H1 (cell line): Measurements from ENCODE around the gene ZNF177. TPM values are rescaled to one million over a fixed set of nuclear protein-coding genes. Genes with fewer than 3 reads are reported as not detected.

ENCODE experiments used
- CTCF ChIA-PET: fragments of 300-600 bp; sonication (Branson Sonifier 250); formaldehyde crosslinking; loops from one replicate; lab custom pipeline; 2021; ENCODE audit not compliant: partially characterized antibody; lab: Charles Lee
- POLR2A ChIA-PET: fragments of 300-600 bp; sonication (Branson Sonifier 250); formaldehyde crosslinking; loops from one replicate; lab custom pipeline; 2021; ENCODE audit warnings: inconsistent platforms; ENCODE audit not compliant: partially characterized antibody; lab: Charles Lee
- DNase-seq, 2 experiments: peaks; one replicate each; pipeline versions ENCODE4 v3.0.0 to v3.0.0-alpha.2; 2010 to 2022; ENCODE audit warnings: low spot score in 2 of 2, low read depth in 1 of 2, mixed read lengths in 1 of 2
- FAIRE-seq: peaks from 2 replicates; lab custom pipeline; 2011; peaks lifted over from hg19 to GRCh38; lab: Jason Lieb, UNC
- H2AFZ ChIP-seq: 2 replicates; pipeline ENCODE4 v1.8.1; 2012; ENCODE audit warnings: low read length, inconsistent platforms
- H2AK5ac ChIP-seq: 2 replicates; pipeline ENCODE4 v1.6.1; 2013; ENCODE audit warnings: low read depth, low read length
- H2BK120ac ChIP-seq: replicated peaks from 2 replicates; pipeline ENCODE3; 2013; ENCODE audit warnings: low read depth, low read length, inconsistent platforms
- H2BK12ac ChIP-seq: 2 replicates; pipeline ENCODE4 v1.6.1; 2013; ENCODE audit warnings: low read depth, low read length
- H2BK15ac ChIP-seq: 2 replicates; pipeline ENCODE4 v1.6.1; 2013; ENCODE audit warnings: low read length
- H2BK20ac ChIP-seq: 2 replicates; pipeline ENCODE4 v1.6.1; 2013; ENCODE audit warnings: low read length
- H2BK5ac ChIP-seq: 2 replicates; pipeline ENCODE4 v1.6.1; 2013; ENCODE audit warnings: low read depth, low read length
- H3K14ac ChIP-seq: 2 replicates; pipeline ENCODE4 v1.6.1; 2013; ENCODE audit warnings: inconsistent platforms; ENCODE audit not compliant: insufficient read length
- H3K18ac ChIP-seq: 2 replicates; pipeline ENCODE4 v1.6.1; 2013; ENCODE audit warnings: low read length; ENCODE audit errors: extremely low read depth
- H3K23ac ChIP-seq: 2 replicates; pipeline ENCODE4 v1.6.1; 2013; ENCODE audit warnings: inconsistent platforms; ENCODE audit not compliant: insufficient read length
- H3K23me2 ChIP-seq: 2 replicates; pipeline ENCODE4 v1.6.1; 2013; ENCODE audit warnings: low read depth, low read length
- H3K27ac ChIP-seq: 2 replicates; pipeline ENCODE4 v1.6.1; 2011; ENCODE audit warnings: low read depth, low read length, inconsistent platforms
- H3K27me3 ChIP-seq, 4 experiments: replicated peaks in 1 of 4; 1 replicate in 1 of 4; 2 replicates in 3 of 4; pipeline versions ENCODE4 v1.6.1 to v1.8.1; 2011 to 2013; ENCODE audit warnings: low read length in 3 of 4, mild to moderate bottlenecking in 3 of 4, inconsistent platforms in 2 of 4, mixed read lengths in 2 of 4, moderate library complexity in 1 of 4; ENCODE audit not compliant: control insufficient read depth in 3 of 4, insufficient read depth in 3 of 4; ENCODE audit errors: extremely low read depth in 1 of 4
- H3K36me3 ChIP-seq, 4 experiments: 2 replicates each; pipeline versions ENCODE4 v1.6.1 to v1.8.1; 2011 to 2013; ENCODE audit warnings: mild to moderate bottlenecking in 4 of 4, low read length in 3 of 4, moderate library complexity in 2 of 4, control low read depth in 1 of 4, inconsistent platforms in 1 of 4; ENCODE audit not compliant: insufficient read depth in 4 of 4, control insufficient read depth in 2 of 4
- H3K4ac ChIP-seq: replicated peaks from 2 replicates; pipeline ENCODE3; 2013; ENCODE audit warnings: low read length, low read depth, mixed read lengths, inconsistent platforms; ENCODE audit not compliant: insufficient read length
- H3K4me1 ChIP-seq, 4 experiments: replicated peaks in 1 of 4; 1 replicate in 1 of 4; 2 replicates in 3 of 4; pipeline versions ENCODE4 v1.6.1 to v1.8.1; 2011 to 2013; ENCODE audit warnings: low read length in 3 of 4, inconsistent platforms in 2 of 4, mixed read lengths in 1 of 4; ENCODE audit not compliant: insufficient read depth in 4 of 4, control insufficient read depth in 3 of 4
- H3K4me2 ChIP-seq, 2 experiments: 2 replicates each; pipeline versions ENCODE4 v1.6.1 to v1.8.1; 2011 to 2013; ENCODE audit warnings: low read depth in 2 of 2, low read length in 2 of 2, control low read depth in 1 of 2, inconsistent platforms in 1 of 2, mild to moderate bottlenecking in 1 of 2; ENCODE audit not compliant: insufficient read depth in 1 of 2
- H3K4me3 ChIP-seq, 4 experiments: fragments of 200-600, 300-600 bp in 1 of 4; sonication (generic), shearing (Covaris generic), sonication (Bioruptor Twin) in 1 of 4; 2 replicates each; pipeline versions ENCODE4 v1.5.1 to v1.8.1; 2011 to 2016; ENCODE audit warnings: low read length in 4 of 4, low read depth in 3 of 4, control low read depth in 2 of 4, inconsistent platforms in 2 of 4, mild to moderate bottlenecking in 2 of 4, mixed read lengths in 1 of 4, moderate library complexity in 1 of 4; ENCODE audit not compliant: insufficient read depth in 2 of 4; ENCODE audit errors: extremely low read depth in 1 of 4
- H3K56ac ChIP-seq: replicated peaks from 2 replicates; pipeline ENCODE3; 2013; ENCODE audit warnings: low read depth, mild to moderate bottlenecking, mixed read lengths, low read length, inconsistent platforms; ENCODE audit not compliant: insufficient read length
- H3K79me1 ChIP-seq: 2 replicates; pipeline ENCODE4 v1.6.1; 2013; ENCODE audit warnings: low read depth, low read length, control low read depth
- H3K79me2 ChIP-seq, 2 experiments: 2 replicates each; pipeline versions ENCODE4 v1.6.1 to v1.8.1; 2012 to 2013; ENCODE audit warnings: low read length in 2 of 2, mild to moderate bottlenecking in 2 of 2, inconsistent platforms in 1 of 2; ENCODE audit not compliant: insufficient read depth in 2 of 2, control insufficient read depth in 1 of 2
- H3K9ac ChIP-seq, 4 experiments: replicated peaks in 1 of 4; 1 replicate in 1 of 4; 2 replicates in 3 of 4; pipeline versions ENCODE4 v1.6.1 to v1.8.1; 2011 to 2013; ENCODE audit warnings: low read depth in 3 of 4, low read length in 3 of 4, control low read depth in 2 of 4, mild to moderate bottlenecking in 2 of 4, moderate library complexity in 2 of 4, inconsistent platforms in 1 of 4; ENCODE audit errors: extremely low read depth in 1 of 4
- H3K9me3 ChIP-seq, 2 experiments: 2 replicates each; pipeline versions ENCODE4 v1.6.1 to v1.8.1; 2012 to 2013; ENCODE audit warnings: mild to moderate bottlenecking in 2 of 2, moderate library complexity in 2 of 2, control low read depth in 1 of 2, inconsistent platforms in 1 of 2, low read depth in 1 of 2, low read length in 1 of 2, mixed read lengths in 1 of 2; ENCODE audit not compliant: insufficient read depth in 2 of 2
- H4K20me1 ChIP-seq, 2 experiments: replicated peaks in 1 of 2; 2 replicates each; pipeline versions ENCODE3 to v1.8.1; 2011 to 2013; ENCODE audit warnings: inconsistent platforms in 2 of 2, low read length in 2 of 2, mild to moderate bottlenecking in 1 of 2; ENCODE audit not compliant: insufficient read depth in 2 of 2, control insufficient read depth in 1 of 2
- H4K5ac ChIP-seq: 2 replicates; pipeline ENCODE4 v1.6.1; 2013; ENCODE audit warnings: low read length, low read depth, mixed read lengths, inconsistent platforms; ENCODE audit not compliant: insufficient read length
- H4K8ac ChIP-seq: 2 replicates; pipeline ENCODE4 v1.8.0; 2013; ENCODE audit warnings: mild to moderate bottlenecking, moderate library complexity, low read length, inconsistent platforms; ENCODE audit not compliant: insufficient read depth; ENCODE audit errors: extremely low read depth
- H4K91ac ChIP-seq: replicated peaks from 2 replicates; pipeline ENCODE3; 2013; ENCODE audit warnings: low read length, mixed read lengths, inconsistent platforms; ENCODE audit not compliant: insufficient read length
- CREB1 ChIP-seq: IDR thresholded peaks from 2 replicates; pipeline ENCODE4 v1.6.1; 2012; ENCODE audit warnings: inconsistent platforms
- GABPA ChIP-seq: IDR thresholded peaks from 2 replicates; pipeline ENCODE4 v1.6.1; 2011; ENCODE audit warnings: mild to moderate bottlenecking, low read length, moderate library complexity, borderline replicate concordance; ENCODE audit not compliant: insufficient read depth
- HDAC2 ChIP-seq, 2 experiments: fragments of 300-600 bp in 1 of 2; sonication (generic) in 1 of 2; IDR thresholded peaks; 2 replicates each; pipeline ENCODE4 v1.6.1; 2011 to 2012; ENCODE audit warnings: low read depth in 2 of 2, low read length in 2 of 2, mild to moderate bottlenecking in 2 of 2, moderate library complexity in 2 of 2, borderline replicate concordance in 1 of 2, inconsistent platforms in 1 of 2
- JUN ChIP-seq: IDR thresholded peaks from 2 replicates; pipeline ENCODE4 v1.6.1; 2011; ENCODE audit warnings: low read depth, mild to moderate bottlenecking, improper control_type of control experiment, low read length
- KDM4A ChIP-seq: IDR thresholded peaks from one replicate; pipeline ENCODE4 v1.7.1; 2012; ENCODE audit warnings: low read depth, mild to moderate bottlenecking, moderate library complexity, low read length, inconsistent platforms; ENCODE audit not compliant: severe bottlenecking
- NANOG ChIP-seq: IDR thresholded peaks from 2 replicates; pipeline ENCODE4 v1.6.1; 2011; ENCODE audit warnings: low read length, low read depth, mild to moderate bottlenecking, inconsistent platforms; ENCODE audit not compliant: insufficient read depth, poor library complexity, severe bottlenecking
- NRF1 ChIP-seq: IDR thresholded peaks from 2 replicates; pipeline ENCODE4 v1.6.1; 2011; ENCODE audit warnings: mild to moderate bottlenecking, low read depth, low read length, improper control_type of control experiment
- RNF2 ChIP-seq: fragments of 200-900, 300-1000 bp; sonication (generic); IDR thresholded peaks from 2 replicates; pipeline ENCODE4 v1.7.1; 2016; ENCODE audit warnings: borderline replicate concordance, low read depth, mild to moderate bottlenecking, antibody characterized with exemption, low read length; ENCODE audit not compliant: poor library complexity, severe bottlenecking; ENCODE audit errors: missing control alignments
- SIN3A ChIP-seq, 2 experiments: IDR thresholded peaks in 1 of 2; conservative IDR thresholded peaks in 1 of 2; 2 replicates each; pipeline ENCODE4 v1.6.1; 2011 to 2012; ENCODE audit warnings: low read length in 2 of 2, improper control_type of control experiment in 1 of 2, low read depth in 1 of 2, mild to moderate bottlenecking in 1 of 2
- TAF7 ChIP-seq: optimal IDR thresholded peaks from 2 replicates; pipeline ENCODE3; 2011; ENCODE audit warnings: low read depth, mild to moderate bottlenecking, inconsistent platforms, low read length, moderate library complexity, borderline replicate concordance
- polyA plus RNA-seq, 7 experiments: library from polyadenylated mRNA; depleted of rRNA in 3 of 7; stranded (reverse) in 5 of 7; unstranded in 2 of 7; fragments of >200 nt in 5 of 7; fragments of 200-250 nt in 2 of 7; gene quantifications; 1 replicate in 5 of 7; 2 replicates in 1 of 7; 4 replicates in 1 of 7; pipeline versions ENCODE4 v1.2.1 to v1.2.3, GENCODE V29; 2011 to 2013; ENCODE audit warnings: missing spikeins in 2 of 7, mixed read lengths in 2 of 7
- total RNA-seq: library from RNA; stranded (reverse); fragmentation: NEBNext Ultra II Directional; extraction: Animal tissue kit (Norgen Biotek cat#: 25700); gene quantifications from 2 replicates; pipeline ENCODE4 v1.2.1, GENCODE V29; 2021

ZNF177 gene
- total and polyA plus RNA-seq, 2 of the 8 experiments (the other 6 are each of a cell fraction or from before 2014, with no cell fraction given), result 3.1 to 5.9 TPM

- Histone ChIP-seq H3K23me2 (no peaks in the 10 kb centered on the region), H3K4ac (no peak overlapping the region), H4K5ac (no peak overlapping the region), H3K79me1 (no peaks in the 10 kb centered on the region), H2AFZ (no peak overlapping the region), H3K4me3 (no peak overlapping the region), H3K18ac (no peak overlapping the region), H3K4me2 (no peak overlapping the region), H3K56ac (no peak overlapping the region), H3K27me3 (no peaks in the 10 kb centered on the region), H4K8ac (no peak overlapping the region), H3K23ac (no peak overlapping the region), H3K9ac (no peak overlapping the region), H2BK15ac (no peak overlapping the region), H2BK120ac (no peak overlapping the region), H3K79me2 (no peaks in the 10 kb centered on the region), H4K20me1 (no peaks in the 10 kb centered on the region), H3K36me3 (peaks cover 0 to 23% (median 0%) of the 10 kb centered on the region in 4 experiments; a peak in 3 of 8 replicates), H3K4me1 (no peaks in the 10 kb centered on the region), H3K14ac (no peak overlapping the region), H3K27ac (no peak overlapping the region), H2BK5ac (no peak overlapping the region), H4K91ac (no peak overlapping the region), H2AK5ac (no peak overlapping the region), H2BK20ac (no peak overlapping the region), H3K9me3 (peaks cover 41 to 52% of the 10 kb centered on the region in 2 experiments), H2BK12ac (no peak overlapping the region)
- TF ChIP-seq HDAC2 (IDR thresholded peaks at IDR 0.05; ENCODE audit: borderline replicate concordance in 1 of 2, low read depth in 2 of 2, low read length in 2 of 2) (no peak), TAF7 (no peak), NRF1 (no peak), KDM4A (no peak), SIN3A (conservative IDR thresholded peaks at IDR 0.05 in 1 of 2, IDR thresholded peaks at IDR 0.05 in 1 of 2; ENCODE audit: low read depth in 1 of 2, low read length in 2 of 2) (no peak), RNF2 (no peak), GABPA (no peak), JUN (no peak), CREB1 (no peak), NANOG (no peak)
- CTCF ChIA-PET, result no interaction called here
- no peak for DNase-seq
- FAIRE-seq, result no peak
- POLR2A ChIA-PET, result interaction anchor here (1.2 kb wide), 1 partner anchor 82 kb away, joined by 3 read pairs; the partner anchor contains the start of gene ZNF266
Observed at GRCh38 chr19:9353011-9353410, 9.8 kb upstream of the ZNF177 start.
